ENCODE data around the gene ASIC4. TPM values are rescaled to one million over a fixed set of nuclear protein-coding genes. Genes with fewer than 3 reads are reported as not detected.
A peak's percentile ranks its signal among the peaks of the same experiment; 100 is the strongest.

Gene ASIC4
- total RNA-seq, 1 experiment from 2014 or later: not detected

- DNase-seq (ENCODE audit: low spot score): no peak
- in situ Hi-C loops (cut with HindIII; ENCODE audit: low sequenced_read_pairs): no loop called here
Observed at GRCh38 chr2:219560037-219560892, 46.0 kb downstream of the ASIC4 start.

GRCh38 chr2:219560893-219561178 is 46.6 kb downstream of the ASIC4 start:
- in situ Hi-C loops (cut with HindIII; ENCODE audit: low sequenced_read_pairs): no loop called here
- no peak for DNase-seq (ENCODE audit: low spot score)

GRCh38 chr2:219561179-219562048 is 47.1 kb downstream of the ASIC4 start:
- DNase-seq (ENCODE audit: low spot score): no peak
- in situ Hi-C loops (cut with HindIII; ENCODE audit: low sequenced_read_pairs): no loop called here

DNA sequence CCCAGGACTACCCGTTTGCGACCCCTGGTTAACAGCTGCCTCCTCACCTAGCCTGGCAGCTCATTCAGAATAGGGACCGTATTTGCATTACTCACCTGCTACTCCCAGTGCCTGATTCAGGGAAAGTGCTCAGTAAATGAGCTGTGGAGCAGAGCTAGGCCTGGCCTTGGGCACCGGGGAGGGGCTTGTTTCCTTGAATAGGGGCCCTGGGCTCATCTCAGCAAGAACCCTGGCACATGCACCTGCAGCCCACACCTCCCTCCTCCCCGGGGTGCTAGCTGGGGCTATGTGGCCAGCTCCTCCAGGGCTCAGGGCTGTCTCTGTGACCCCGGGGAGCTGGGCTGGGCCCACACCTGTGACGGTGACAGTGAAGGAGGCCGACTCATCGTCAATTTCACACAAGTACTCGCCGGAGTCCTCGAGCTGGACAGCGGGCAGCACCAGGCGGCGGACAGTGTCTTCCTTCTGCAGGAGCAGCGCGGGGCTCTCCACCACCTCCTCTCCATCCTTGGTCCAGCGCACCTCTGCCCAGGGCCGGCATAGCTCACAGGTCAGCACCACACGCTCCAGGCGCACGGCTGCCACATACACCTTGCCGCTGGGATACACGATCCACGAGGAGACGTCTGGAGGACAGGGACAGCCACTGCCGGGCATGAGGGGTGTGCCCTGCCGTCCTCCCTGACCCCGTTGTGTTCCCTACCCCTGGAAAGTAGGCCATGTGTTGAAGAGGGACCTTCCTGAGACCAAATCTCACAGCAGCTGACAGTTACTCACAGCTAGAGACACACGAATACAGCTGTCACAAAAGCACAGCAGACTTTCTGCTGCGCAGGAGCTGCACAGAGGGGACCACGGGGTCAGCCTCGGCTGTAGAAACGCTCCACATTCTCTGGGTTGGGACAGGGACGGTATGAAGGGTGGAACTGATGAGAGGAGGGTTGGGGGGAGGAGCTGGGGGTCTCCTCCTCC is 48.1 kb downstream of the ASIC4 start:
- DNase-seq (ENCODE audit: low spot score): no peak
- in situ Hi-C loops (cut with HindIII; ENCODE audit: low sequenced_read_pairs): no loop called here

- in situ Hi-C loops (cut with HindIII; ENCODE audit: low sequenced_read_pairs): no loop called here
- no peak for DNase-seq (ENCODE audit: low spot score)
Observed at GRCh38 chr2:219563271-219563928, 49.1 kb downstream of the ASIC4 start.

DNA sequence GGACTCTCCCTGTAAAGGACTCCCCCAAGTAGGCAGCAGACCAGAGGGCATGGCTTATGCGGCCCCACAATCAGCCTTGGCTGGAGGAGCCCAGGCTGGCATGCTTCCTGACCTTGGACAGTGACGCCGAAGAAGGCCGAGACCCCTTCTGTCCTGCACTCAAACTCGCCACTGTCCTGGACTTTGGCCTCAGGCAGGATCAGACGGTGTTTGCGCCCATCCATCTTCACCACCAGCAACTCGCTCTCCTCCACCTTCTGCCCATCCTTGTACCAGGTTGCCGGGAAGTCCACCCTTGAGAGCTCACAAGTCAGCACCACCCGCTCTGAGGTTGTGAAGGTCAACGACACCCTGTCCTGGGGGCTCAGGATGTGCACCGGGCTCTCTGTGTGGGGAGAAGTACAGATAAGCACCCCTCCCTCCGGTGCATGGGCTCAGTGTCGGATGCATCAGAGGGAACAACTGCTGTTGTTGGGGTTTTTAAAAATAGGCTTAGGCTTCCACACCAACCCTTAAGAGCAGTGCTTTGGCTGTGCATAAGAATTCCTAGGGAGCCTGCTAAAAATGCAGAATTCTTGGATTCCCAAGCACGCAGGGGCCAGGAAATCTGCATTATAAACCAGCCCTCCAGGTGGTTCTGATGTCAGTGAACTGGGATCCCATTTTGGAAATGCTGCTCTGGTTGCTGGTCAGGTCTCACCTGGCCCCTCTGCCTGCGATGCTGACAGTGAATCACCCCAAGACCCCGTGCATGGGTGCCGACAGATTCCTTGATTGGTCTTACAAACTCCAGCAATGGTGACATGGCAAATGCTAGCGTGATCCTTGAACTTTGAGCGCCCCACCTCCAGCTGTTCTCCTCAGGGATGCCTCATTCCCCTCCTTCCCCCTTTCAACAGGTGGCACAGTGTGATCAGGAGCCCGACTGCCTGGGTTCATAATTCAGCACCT is 51.1 kb downstream of the ASIC4 start:
- in situ Hi-C loops (cut with HindIII; ENCODE audit: low sequenced_read_pairs): no loop called here
- DNase-seq (ENCODE audit: low spot score): no peak

- in situ Hi-C loops (cut with HindIII; ENCODE audit: low sequenced_read_pairs): no loop called here
- no peak for DNase-seq (ENCODE audit: low spot score)
Observed at GRCh38 chr2:219566640-219567039, 52.4 kb downstream of the ASIC4 start.

GRCh38 chr2:219567131-219567530 is 52.8 kb downstream of the ASIC4 start:
- in situ Hi-C loops (cut with HindIII; ENCODE audit: low sequenced_read_pairs): no loop called here
- DNase-seq (ENCODE audit: low spot score): no peak

GRCh38 chr2:219567791-219568361 is 53.6 kb downstream of the ASIC4 start:
- in situ Hi-C loops (cut with HindIII; ENCODE audit: low sequenced_read_pairs): no loop called here
- DNase-seq (ENCODE audit: low spot score): no peak

GRCh38 chr2:219569041-219569440 is 54.8 kb downstream of the ASIC4 start:
- in situ Hi-C loops (cut with HindIII; ENCODE audit: low sequenced_read_pairs): no loop called here
- no peak for DNase-seq (ENCODE audit: low spot score)

GRCh38 chr2:219569635-219570034 is 55.4 kb downstream of the ASIC4 start:
- DNase-seq (ENCODE audit: low spot score): no peak
- in situ Hi-C loops (cut with HindIII; ENCODE audit: low sequenced_read_pairs): no loop called here

DNA sequence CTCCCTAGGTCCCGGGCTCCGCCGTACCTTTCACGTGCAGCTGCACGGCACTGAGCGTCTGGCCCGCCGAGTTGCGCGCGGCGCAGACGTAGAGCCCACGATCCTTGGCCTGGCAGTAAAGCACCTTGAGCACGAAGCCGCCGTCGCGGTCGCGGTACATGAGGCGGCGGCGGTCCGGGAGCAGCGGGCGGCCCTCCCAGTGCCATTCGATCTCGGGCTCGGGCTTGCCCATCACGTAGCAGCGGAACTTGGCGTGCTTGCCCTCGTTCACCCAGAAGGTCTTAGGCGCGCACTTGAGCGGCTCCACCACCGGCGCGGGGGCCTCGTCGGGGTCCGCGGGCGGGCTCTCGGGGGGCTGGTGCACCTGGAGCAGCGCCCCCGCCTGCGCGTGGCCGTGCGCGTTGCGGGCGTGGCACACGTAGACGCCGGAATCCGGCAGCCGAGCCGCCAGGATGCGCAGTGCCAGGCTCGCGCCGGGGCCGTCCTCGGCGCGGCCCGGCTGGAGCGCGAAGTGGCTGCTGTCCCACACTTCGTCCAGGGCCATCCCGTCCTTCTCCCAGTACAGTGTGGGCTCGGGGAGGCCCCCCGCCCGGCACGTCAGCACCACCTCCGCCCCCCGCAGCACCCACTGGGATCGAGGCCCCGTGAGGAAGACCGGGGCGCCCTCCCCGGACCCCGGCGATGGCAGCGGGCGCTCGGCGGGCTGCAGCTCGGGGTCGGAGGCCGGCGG is 56.1 kb downstream of the ASIC4 start:
- peak; percentile 46 for DNase-seq (ENCODE audit: low spot score)

DNA sequence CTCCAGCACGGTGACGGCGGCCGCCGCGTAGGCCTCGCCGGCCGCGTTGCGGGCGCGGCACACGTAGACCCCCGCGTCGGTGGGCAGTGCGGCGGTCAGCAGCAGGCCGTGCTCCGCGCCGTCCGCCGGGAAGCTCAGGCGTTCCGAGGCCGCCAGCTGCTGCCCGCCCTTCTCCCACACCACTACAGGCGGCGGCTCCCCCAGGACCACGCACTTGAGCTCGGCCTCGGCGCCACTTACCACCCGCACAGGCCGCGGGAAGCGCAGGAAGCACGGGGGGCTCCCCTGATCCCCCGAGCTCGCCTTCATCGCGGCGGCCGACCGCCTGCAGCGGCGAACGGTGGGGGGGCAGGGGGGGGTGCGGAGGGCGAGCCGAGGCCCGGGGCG is 56.6 kb downstream of the ASIC4 start:
- DNase-seq (ENCODE audit: low spot score): peak; percentile 17
- in situ Hi-C loops (cut with HindIII; ENCODE audit: low sequenced_read_pairs): no loop called here

More for the DNA sequence above, 56.1 kb downstream of the ASIC4 start:
- in situ Hi-C loops (cut with HindIII; ENCODE audit: low sequenced_read_pairs): no loop called here

- DNase-seq (ENCODE audit: low spot score): peak; percentile 69
Observed at GRCh38 chr2:219571311-219572236, 57.3 kb downstream of the ASIC4 start, which contains the start of gene OBSL1. OBSL1 (minus strand) TSS chr2:219571539; CDS start chr2:219571232, 307 bp downstream.

DNA sequence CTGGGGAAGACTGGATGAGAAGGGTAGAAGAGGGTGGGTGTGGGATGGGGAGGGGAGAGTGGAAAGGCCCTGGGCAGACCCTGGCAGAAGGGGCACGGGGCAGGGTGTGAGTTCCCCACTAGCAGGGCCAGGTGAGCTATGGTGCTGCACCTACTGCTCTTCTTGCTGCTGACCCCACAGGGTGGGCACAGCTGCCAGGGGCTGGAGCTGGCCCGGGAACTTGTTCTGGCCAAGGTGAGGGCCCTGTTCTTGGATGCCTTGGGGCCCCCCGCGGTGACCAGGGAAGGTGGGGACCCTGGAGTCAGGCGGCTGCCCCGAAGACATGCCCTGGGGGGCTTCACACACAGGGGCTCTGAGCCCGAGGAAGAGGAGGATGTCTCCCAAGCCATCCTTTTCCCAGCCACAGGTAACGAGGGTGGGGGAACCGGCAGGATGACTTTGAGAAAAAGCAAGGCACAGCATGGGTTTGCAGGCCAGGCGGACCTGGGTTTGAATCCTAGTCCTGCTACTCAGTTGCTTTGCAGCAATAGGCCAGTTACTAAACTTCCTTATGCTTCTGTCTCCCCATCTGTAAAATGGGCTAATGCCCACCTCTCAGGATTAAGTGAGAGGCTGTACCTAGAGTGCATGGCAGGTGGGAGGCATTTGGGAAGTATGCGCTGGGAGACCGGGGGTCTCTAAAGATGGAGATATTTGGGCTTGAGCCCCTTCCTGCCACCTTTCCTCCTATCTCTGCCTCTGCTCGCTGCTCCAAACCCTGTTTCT is 58.1 kb downstream of the ASIC4 start, which contains the start of gene INHA:
TSS of gene INHA (plus strand) at position 74 of the 765 bp plus-strand sequence. CDS start at position 139, 65 bp downstream.
- in situ Hi-C loops (cut with HindIII; ENCODE audit: low sequenced_read_pairs): no loop called here
- DNase-seq (ENCODE audit: low spot score): no peak

More at GRCh38 chr2:219571311-219572236, 57.3 kb downstream of the ASIC4 start, which contains the start of gene OBSL1:
- in situ Hi-C loops (cut with HindIII; ENCODE audit: low sequenced_read_pairs): no loop called here
